ENCODE results near the gene GALNT17. TPM values are rescaled to one million over a fixed set of nuclear protein-coding genes. Genes with fewer than 3 reads are reported as not detected.

Gene GALNT17
- total RNA-seq, 4 donors from 2014 or later, result 51.1 to 95.6 (median 69.8) TPM

GRCh38 chr7:71480791-71481190, 348.8 kb downstream of the GALNT17 start:
- TF ChIP-seq EP300 (IDR thresholded peaks at IDR 0.05) (no peak), POLR2A (IDR thresholded peaks at IDR 0.05; ENCODE audit: low read depth) (no peak), CTCF (IDR thresholded peaks at IDR 0.05) (no peak), POLR2AphosphoS5 (IDR thresholded peaks at IDR 0.05) (no peak)

GRCh38 chr7:71482284-71482683, 350.3 kb downstream of the GALNT17 start:
- TF ChIP-seq POLR2AphosphoS5 (IDR thresholded peaks at IDR 0.05), result no peak
- no peak for TF ChIP-seq EP300 (IDR thresholded peaks at IDR 0.05)
- no peak for TF ChIP-seq CTCF (IDR thresholded peaks at IDR 0.05)
- no peak for TF ChIP-seq POLR2A (IDR thresholded peaks at IDR 0.05; ENCODE audit: low read depth)
- H3K4me1 ChIP-seq, result peaks cover 0 to 13% (median 11%) of the 10 kb centered on the region in 4 donors
- DNase-seq (ENCODE audit: extremely low spot score), result no peak
- WGBS, result 82% methylated on average over 4 of the region's 6 CpGs
- intact Hi-C loops (cut with DNase I), result no loop called here
- H3K27ac ChIP-seq (replicated peaks in 1 of 4), result no peak overlapping the region
- no peaks in the 10 kb centered on the region for H3K27me3 ChIP-seq
- H3K4me3 ChIP-seq, result no peak overlapping the region
- H3K36me3 ChIP-seq, result no peaks in the 10 kb centered on the region
- no peaks in the 10 kb centered on the region for H3K9me3 ChIP-seq

More at GRCh38 chr7:71480791-71481190, 348.8 kb downstream of the GALNT17 start:
- no peak overlapping the region for H3K4me3 ChIP-seq
- H3K27me3 ChIP-seq, result no peaks in the 10 kb centered on the region
- H3K27ac ChIP-seq (replicated peaks in 1 of 4), result no peak overlapping the region
- 94% methylated on average over 2 of the region's 2 CpGs for WGBS
- H3K36me3 ChIP-seq, result no peaks in the 10 kb centered on the region
- DNase-seq (ENCODE audit: extremely low spot score), result no peak
- intact Hi-C loops (cut with DNase I), result no loop called here
- peaks cover 0 to 13% (median 11%) of the 10 kb centered on the region in 4 donors for H3K4me1 ChIP-seq
- no peaks in the 10 kb centered on the region for H3K9me3 ChIP-seq

- no peak overlapping the region for H3K27ac ChIP-seq (replicated peaks in 1 of 4)
- intact Hi-C loops (cut with DNase I), result no loop called here
- WGBS, result 94% methylated on average over 3 of the region's 3 CpGs
- no peaks in the 10 kb centered on the region for H3K27me3 ChIP-seq
- no peak for TF ChIP-seq EP300 (IDR thresholded peaks at IDR 0.05)
- no peak for TF ChIP-seq CTCF (IDR thresholded peaks at IDR 0.05)
- no peak for TF ChIP-seq POLR2A (IDR thresholded peaks at IDR 0.05; ENCODE audit: low read depth)
- TF ChIP-seq POLR2AphosphoS5 (IDR thresholded peaks at IDR 0.05), result no peak
- H3K4me3 ChIP-seq, result no peak overlapping the region
- H3K36me3 ChIP-seq, result no peaks in the 10 kb centered on the region
- DNase-seq (ENCODE audit: extremely low spot score), result no peak
- H3K9me3 ChIP-seq, result no peaks in the 10 kb centered on the region
- H3K4me1 ChIP-seq, result peaks cover 0 to 21% (median 14%) of the 10 kb centered on the region in 4 donors
These were observed 352.4 kb downstream of the GALNT17 start for GRCh38 chr7:71484380-71484779.

GRCh38 chr7:71485586-71485985, 353.6 kb downstream of the GALNT17 start:
- Histone ChIP-seq H3K4me3 (no peak overlapping the region), H3K27ac (replicated peaks in 1 of 4) (no peak overlapping the region), H3K9me3 (no peaks in the 10 kb centered on the region), H3K27me3 (no peaks in the 10 kb centered on the region), H3K4me1 (peaks cover 0 to 21% (median 14%) of the 10 kb centered on the region in 4 donors), H3K36me3 (no peaks in the 10 kb centered on the region)
- 88% methylated on average over 3 of the region's 3 CpGs for WGBS
- intact Hi-C loops (cut with DNase I), result no loop called here
- no peak for DNase-seq (ENCODE audit: extremely low spot score)
- no peak for TF ChIP-seq POLR2AphosphoS5 (IDR thresholded peaks at IDR 0.05)
- no peak for TF ChIP-seq EP300 (IDR thresholded peaks at IDR 0.05)
- TF ChIP-seq POLR2A (IDR thresholded peaks at IDR 0.05; ENCODE audit: low read depth), result no peak
- no peak for TF ChIP-seq CTCF (IDR thresholded peaks at IDR 0.05)

GRCh38 chr7:71486414-71486813, 354.5 kb downstream of the GALNT17 start:
- WGBS, result 93% methylated on average over 5 of the region's 5 CpGs
- Histone ChIP-seq H3K27me3 (no peaks in the 10 kb centered on the region), H3K36me3 (no peaks in the 10 kb centered on the region), H3K4me1 (peaks cover 0 to 14% (median 8%) of the 10 kb centered on the region in 4 donors), H3K9me3 (no peaks in the 10 kb centered on the region), H3K4me3 (no peak overlapping the region), H3K27ac (replicated peaks in 1 of 4) (no peak overlapping the region)
- intact Hi-C loops (cut with DNase I), result no loop called here
- TF ChIP-seq CTCF (IDR thresholded peaks at IDR 0.05) (no peak), POLR2A (IDR thresholded peaks at IDR 0.05; ENCODE audit: low read depth) (no peak), EP300 (IDR thresholded peaks at IDR 0.05) (no peak), POLR2AphosphoS5 (IDR thresholded peaks at IDR 0.05) (no peak)
- no peak for DNase-seq (ENCODE audit: extremely low spot score)

Measured in esophagus muscularis mucosa (tissue), 4 donors.